HEK293T (cell line): Measurements from ENCODE around the gene PTP4A1.

Experiments
- CTCF ChIA-PET: fragments of 350-600 bp; formaldehyde crosslinking; extraction: SDS; loops from one replicate; lab custom pipeline; 2021; ENCODE audit warnings: antibody characterized with exemption, inconsistent platforms; lab: Yijun Ruan, JAX
- POLR2A ChIA-PET: fragments of 350-600 bp; formaldehyde crosslinking; extraction: SDS; loops from one replicate; lab custom pipeline; 2020; ENCODE audit warnings: antibody characterized with exemption, inconsistent platforms; lab: Yijun Ruan, JAX
- DNase-seq: peaks from one replicate; pipeline ENCODE4 v3.0.0; 2012; ENCODE audit warnings: mixed read lengths; ENCODE audit errors: extremely low spot score
- ARNT ChIP-seq: fragments of 450-650 bp; IDR thresholded peaks from 2 replicates; pipeline ENCODE4 v1.6.1; 2017; ENCODE audit warnings: mild to moderate bottlenecking
- BHLHE40 ChIP-seq: fragments of 450-650 bp; IDR thresholded peaks from 2 replicates; pipeline ENCODE4 v1.6.1; 2016; ENCODE audit warnings: mild to moderate bottlenecking, moderate library complexity, borderline replicate concordance
- CTBP1 ChIP-seq: fragments of 450-650 bp; IDR thresholded peaks from 2 replicates; pipeline ENCODE4 v1.6.1; 2016; ENCODE audit warnings: borderline replicate concordance
- ELF4 ChIP-seq: fragments of 450-650 bp; IDR thresholded peaks from 2 replicates; pipeline ENCODE4 v1.6.1; 2017; ENCODE audit warnings: antibody characterized with exemption
- FOXA1 ChIP-seq: fragments of 450-650 bp; IDR thresholded peaks from 2 replicates; pipeline ENCODE4 v1.6.1; 2016; ENCODE audit warnings: mild to moderate bottlenecking
- FOXK2 ChIP-seq: fragments of 450-650 bp; IDR thresholded peaks from 2 replicates; pipeline ENCODE4 v1.6.1; 2016; ENCODE audit warnings: mild to moderate bottlenecking
- FOXM1 ChIP-seq: fragments of 450-650 bp; IDR thresholded peaks from 2 replicates; pipeline ENCODE4 v1.6.1; 2017; ENCODE audit warnings: mild to moderate bottlenecking, borderline replicate concordance
- HDGF ChIP-seq: fragments of 450-650 bp; IDR thresholded peaks from 2 replicates; pipeline ENCODE4 v1.6.1; 2017; ENCODE audit warnings: antibody characterized with exemption, borderline replicate concordance
- L3MBTL2 ChIP-seq: fragments of 450-650 bp; conservative IDR thresholded peaks from 2 replicates; pipeline ENCODE4 v1.6.1; 2016; ENCODE audit warnings: mild to moderate bottlenecking
- LEF1 ChIP-seq: fragments of 450-650 bp; IDR thresholded peaks from 2 replicates; pipeline ENCODE4 v1.6.1; 2017; ENCODE audit warnings: mild to moderate bottlenecking, borderline replicate concordance
- NFRKB ChIP-seq: fragments of 450-650 bp; IDR thresholded peaks from 2 replicates; pipeline ENCODE4 v1.6.1; 2016; ENCODE audit warnings: mild to moderate bottlenecking, moderate library complexity
- PKNOX1 ChIP-seq: fragments of 450-650 bp; IDR thresholded peaks from 2 replicates; pipeline ENCODE4 v1.6.1; 2016
- SP1 ChIP-seq: fragments of 450-650 bp; IDR thresholded peaks from 2 replicates; pipeline ENCODE4 v1.6.1; 2017
- SUZ12 ChIP-seq: fragments of 450-650 bp; IDR thresholded peaks from 2 replicates; pipeline ENCODE4 v1.6.1; 2016; ENCODE audit warnings: mild to moderate bottlenecking
- TARDBP ChIP-seq: fragments of 450-650 bp; IDR thresholded peaks from 2 replicates; pipeline ENCODE4 v1.6.1; 2016
- ZNF384 ChIP-seq: fragments of 450-650 bp; IDR thresholded peaks from 2 replicates; pipeline ENCODE4 v1.6.1; 2016

PTP4A1 gene

DNA sequence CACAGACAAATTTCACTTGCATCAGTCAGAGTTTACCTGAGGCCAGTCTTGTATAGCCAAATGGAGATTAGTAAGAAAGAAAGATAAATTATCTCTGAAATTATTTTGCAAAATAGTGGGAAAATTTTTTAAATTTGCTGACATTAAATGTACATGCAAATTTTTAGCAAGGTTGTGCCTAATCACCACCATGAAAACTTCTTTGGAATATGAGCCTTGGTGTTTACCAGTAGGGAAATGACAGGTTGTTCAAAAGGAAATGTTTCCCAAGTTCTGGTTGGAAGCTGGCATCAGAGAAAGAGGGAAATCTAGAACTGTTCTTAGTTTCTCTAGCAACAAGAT lies 34.4 kb upstream of the PTP4A1 start:
- POLR2A ChIA-PET, result interaction anchor here (1.6 kb wide), 1 partner anchor 36 kb away, joined by 5 read pairs; no protein-coding TSS in a partner anchor
- TF ChIP-seq TARDBP (no peak), FOXK2 (no peak), PKNOX1 (no peak), FOXM1 (no peak), L3MBTL2 (no peak)
- CTCF ChIA-PET, result no interaction called here
- DNase-seq, result no peak

GRCh38 chr6:63538550-63538949 lies 33.7 kb upstream of the PTP4A1 start:
- no peak for TF ChIP-seq ARNT
- TF ChIP-seq FOXM1, result no peak
- TF ChIP-seq ZNF384, result no peak
- TF ChIP-seq TARDBP, result no peak
- TF ChIP-seq SP1, result no peak
- no peak for TF ChIP-seq FOXK2
- TF ChIP-seq L3MBTL2, result no peak
- TF ChIP-seq PKNOX1, result no peak
- no peak for TF ChIP-seq SUZ12
- TF ChIP-seq ELF4, result no peak
- no peak for TF ChIP-seq BHLHE40
- no peak for TF ChIP-seq LEF1
- TF ChIP-seq FOXA1, result no peak
- no peak for TF ChIP-seq HDGF
- no peak for TF ChIP-seq NFRKB
- TF ChIP-seq CTBP1, result no peak
- POLR2A ChIA-PET, result interaction anchor here (1.6 kb wide), 1 partner anchor 35 kb away, joined by 5 read pairs; no protein-coding TSS in a partner anchor
- no peak for DNase-seq
- CTCF ChIA-PET, result no interaction called here

- no peak for TF ChIP-seq PKNOX1
- no peak for TF ChIP-seq LEF1
- TF ChIP-seq TARDBP, result no peak
- no peak for TF ChIP-seq L3MBTL2
- DNase-seq, result no peak
- CTCF ChIA-PET, result interaction anchor here (1.7 kb wide), 1 partner anchor 55 kb away, joined by 4 read pairs; no protein-coding TSS in a partner anchor
- POLR2A ChIA-PET, result no interaction called here
Measured at GRCh38 chr6:63543001-63543400, 29.3 kb upstream of the PTP4A1 start.

DNA sequence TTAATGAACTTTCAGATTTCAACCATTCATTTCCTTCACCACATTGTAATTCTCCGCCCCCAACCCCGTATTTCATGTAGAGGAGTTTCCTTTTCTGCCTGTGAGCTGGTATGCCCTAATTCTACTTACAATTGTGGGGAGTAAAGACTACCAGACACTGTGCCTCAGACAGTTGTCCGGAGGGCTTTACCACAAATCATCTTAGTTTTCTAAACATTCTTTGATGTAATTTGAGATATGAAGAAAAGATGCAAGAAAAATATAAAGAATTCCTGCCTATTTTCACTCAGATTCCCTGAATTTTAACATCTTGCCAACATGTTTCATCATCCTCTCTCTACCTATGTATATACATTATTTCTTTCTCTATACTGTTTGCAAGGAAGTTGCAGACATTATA lies 28.3 kb upstream of the PTP4A1 start:
- ChIA-PET CTCF (interaction anchor here (0.6 to 1.7 kb wide), 2 partner anchors 54 to 221 kb away, joined by 3 to 4 read pairs; no protein-coding TSS in a partner anchor), POLR2A (no interaction called here)
- DNase-seq, result no peak
- no peak for TF ChIP-seq TARDBP
- no peak for TF ChIP-seq ARNT
- TF ChIP-seq HDGF, result no peak
- no peak for TF ChIP-seq FOXA1
- no peak for TF ChIP-seq L3MBTL2
- no peak for TF ChIP-seq PKNOX1
- TF ChIP-seq NFRKB, result no peak
- TF ChIP-seq CTBP1, result no peak
- no peak for TF ChIP-seq BHLHE40
- TF ChIP-seq SUZ12, result no peak
- TF ChIP-seq FOXK2, result no peak
- no peak for TF ChIP-seq SP1
- no peak for TF ChIP-seq LEF1
- TF ChIP-seq FOXM1, result no peak
- TF ChIP-seq ELF4, result no peak
- no peak for TF ChIP-seq ZNF384

DNA sequence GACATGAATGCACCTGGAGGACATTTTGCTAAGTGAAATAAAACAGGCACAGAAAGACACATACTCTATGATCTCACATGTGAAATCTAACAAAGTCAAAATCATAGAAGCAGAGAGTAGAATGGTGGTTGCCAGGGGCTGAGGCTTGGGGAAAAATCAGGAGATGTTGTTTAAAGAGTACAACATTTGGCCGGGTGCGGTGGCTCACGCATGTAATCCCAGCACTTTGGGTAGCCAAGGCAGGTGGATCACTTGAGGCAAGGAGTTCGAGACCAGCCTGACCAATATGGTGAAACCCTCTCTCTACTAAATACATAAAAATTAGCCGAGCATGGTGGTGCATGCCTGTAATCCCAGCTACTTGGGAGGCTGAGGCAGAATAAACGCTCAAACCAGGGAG lies 26.0 kb upstream of the PTP4A1 start:
- no peak for DNase-seq

GRCh38 chr6:63546697-63547096 lies 25.6 kb upstream of the PTP4A1 start:
- POLR2A ChIA-PET, result no interaction called here
- CTCF ChIA-PET, result no interaction called here
- no peak for DNase-seq
- TF ChIP-seq CTBP1 (no peak), TARDBP (no peak), FOXM1 (no peak), SUZ12 (no peak), ARNT (no peak), ZNF384 (no peak), HDGF (no peak), NFRKB (no peak), PKNOX1 (no peak), L3MBTL2 (no peak), ELF4 (no peak), BHLHE40 (no peak)

More for the DNA sequence above, 26.0 kb upstream of the PTP4A1 start:
- ChIA-PET POLR2A (no interaction called here), CTCF (no interaction called here)
- TF ChIP-seq CTBP1 (no peak), ZNF384 (no peak), NFRKB (no peak)
